HepG2 (cell line): ENCODE data around the gene TIMP4. TPM values are rescaled to one million over a fixed set of nuclear protein-coding genes. Genes with fewer than 3 reads are reported as not detected.

Source experiments
- ATAC-seq: fragments of 200-7000 bp; cut with Tn5 transposase; 3 replicates; pipeline ENCODE4 v1.9.1; 2020; ENCODE audit warnings: mild to moderate bottlenecking, moderate library complexity
- BruUV-seq: library from RNA; stranded (reverse); fragments of 400-500 nt; replicated peaks from 2 replicates; lab custom pipeline; 2021; lab: Mats Ljungman, UMichigan
- CTCF ChIA-PET: fragments of 300-600 bp; formaldehyde crosslinking; extraction: SDS; loops from one replicate; lab custom pipeline; 2021; ENCODE audit warnings: low total read pairs, inconsistent platforms, low intra/inter-chr PET ratio; lab: Yijun Ruan, JAX
- POLR2A ChIA-PET: fragments of 350-600 bp; sonication (Branson Sonifier 250); formaldehyde crosslinking; loops from one replicate; lab custom pipeline; 2020; ENCODE audit warnings: antibody characterized with exemption, inconsistent platforms; lab: Yijun Ruan, JAX
- DNase-seq: peaks from one replicate; pipeline ENCODE4 v3.0.0-alpha.2; 2015; ENCODE audit warnings: low spot score
- FAIRE-seq: peaks from 3 replicates; lab custom pipeline; 2011; peaks lifted over from hg19 to GRCh38; lab: Jason Lieb, UNC
- H2AFZ ChIP-seq: one replicate; pipeline ENCODE4 v1.6.1; 2011; ENCODE audit warnings: low read length, inconsistent platforms
- H3K27ac ChIP-seq: fragments of 300-600 bp; 3 replicates; pipeline ENCODE4 v1.8.0; 2011; ENCODE audit warnings: mixed run types, mild to moderate bottlenecking, mixed read lengths, low read length, inconsistent platforms; ENCODE audit not compliant: insufficient read depth; ENCODE audit errors: extremely low read length
- H3K27me3 ChIP-seq, 2 experiments: fragments of 200-600 bp in 1 of 2; 2 replicates in 1 of 2; 3 replicates in 1 of 2; pipeline versions ENCODE4 v1.6.0 to v1.8.0; 2011; ENCODE audit warnings: low read length in 2 of 2, mild to moderate bottlenecking in 2 of 2, moderate library complexity in 2 of 2, inconsistent platforms in 1 of 2; ENCODE audit not compliant: insufficient read depth in 2 of 2, control insufficient read depth in 1 of 2
- H3K36me3 ChIP-seq, 2 experiments: fragments of 200-600 bp in 1 of 2; replicated peaks in 1 of 2; 2 replicates in 1 of 2; 3 replicates in 1 of 2; pipeline versions ENCODE4 v1.5.1 to v1.8.0; 2011; ENCODE audit warnings: low read length in 2 of 2, inconsistent platforms in 1 of 2; ENCODE audit not compliant: insufficient read depth in 2 of 2, control insufficient read depth in 1 of 2
- H3K4me1 ChIP-seq: 2 replicates; pipeline ENCODE4 v1.5.1; 2012; ENCODE audit warnings: low read length, inconsistent platforms; ENCODE audit not compliant: insufficient read depth
- H3K4me2 ChIP-seq: 2 replicates; pipeline ENCODE4 v1.6.0; 2011; ENCODE audit warnings: low read depth, low read length, inconsistent platforms
- H3K4me3 ChIP-seq, 3 experiments: fragments of 200-600 bp in 1 of 3; sonication (generic), shearing (Covaris generic) in 1 of 3; replicated peaks in 1 of 3; 2 replicates each; pipeline ENCODE4 v1.5.1; 2011 to 2016; ENCODE audit warnings: low read length in 3 of 3, inconsistent platforms in 2 of 3, low read depth in 2 of 3, mild to moderate bottlenecking in 2 of 3, control low read depth in 1 of 3, mixed read lengths in 1 of 3; ENCODE audit not compliant: insufficient read depth in 1 of 3
- H3K79me2 ChIP-seq: one replicate; pipeline ENCODE4 v1.6.1; 2011; ENCODE audit warnings: low read length, inconsistent platforms; ENCODE audit not compliant: insufficient read depth
- H3K9ac ChIP-seq: 2 replicates; pipeline ENCODE4 v1.6.0; 2011; ENCODE audit warnings: mild to moderate bottlenecking, low read depth, low read length, inconsistent platforms; ENCODE audit not compliant: insufficient read depth
- H3K9me3 ChIP-seq: 2 replicates; pipeline ENCODE4 v1.5.1; 2012; ENCODE audit warnings: mild to moderate bottlenecking, low read length
- H4K20me1 ChIP-seq: 2 replicates; pipeline ENCODE4 v1.6.0; 2011; ENCODE audit warnings: inconsistent platforms, mild to moderate bottlenecking, low read length, moderate library complexity; ENCODE audit not compliant: insufficient read depth
- CEBPG ChIP-seq: IDR thresholded peaks from 2 replicates; pipeline ENCODE4 v1.6.1; 2016
- KLF15 ChIP-seq: sonication (generic); formaldehyde crosslinking; IDR thresholded peaks from 2 replicates; pipeline ENCODE4 v1.8.1; 2023; ENCODE audit warnings: borderline replicate concordance, mild to moderate bottlenecking, inconsistent platforms, missing genetic modification reagents, mixed read lengths
- RAD21 ChIP-seq: fragments of 450-650 bp; formaldehyde crosslinking; IDR thresholded peaks from 2 replicates; pipeline ENCODE4 v1.5.0; 2020; ENCODE audit warnings: mild to moderate bottlenecking
- SALL1 ChIP-seq: sonication (generic); formaldehyde crosslinking; IDR thresholded peaks from 2 replicates; pipeline ENCODE4 v1.8.0; 2022; ENCODE audit warnings: mild to moderate bottlenecking, missing genetic modification reagents
- SMC3 ChIP-seq: IDR thresholded peaks from 2 replicates; pipeline ENCODE4 v1.6.1; 2011; ENCODE audit warnings: low read length, improper control_type of control experiment
- SMYD3 ChIP-seq: sonication (generic); formaldehyde crosslinking; IDR thresholded peaks from 2 replicates; pipeline ENCODE4 v1.8.1; 2023; ENCODE audit warnings: mild to moderate bottlenecking, missing genetic modification reagents
- STAG1 ChIP-seq: sonication (generic); formaldehyde crosslinking; IDR thresholded peaks from 2 replicates; pipeline ENCODE4 v1.4.0; 2020; ENCODE audit warnings: missing genetic modification reagents
- SUZ12 ChIP-seq: fragments of 150-350 bp; IDR thresholded peaks from 2 replicates; pipeline ENCODE4 v1.6.1; 2014; ENCODE audit warnings: low read depth, low read length
- ZNF34 ChIP-seq: sonication (generic); formaldehyde crosslinking; IDR thresholded peaks from 2 replicates; pipeline ENCODE4 v1.4.0; 2020; ENCODE audit warnings: mild to moderate bottlenecking, missing genetic modification reagents, borderline replicate concordance
- ZNF446 ChIP-seq: sonication (generic); formaldehyde crosslinking; IDR thresholded peaks from 2 replicates; pipeline ENCODE4 v1.5.0; 2020; ENCODE audit warnings: mild to moderate bottlenecking, missing genetic modification reagents
- WGBS: methylation state at CpG from one replicate; pipeline ENCODE4 v1.1.6; 2017; ENCODE audit warnings: low lambda C conversion rate; 5-methylcytosine and 5-hydroxymethylcytosine counted together
- in situ Hi-C: cut with HindIII; loops from 2 replicates; pipeline ENCODE4 v1.10.0; 2017; ENCODE audit warnings: low pct_unique_long_range_greater_than_20kb; ENCODE audit not compliant: extremely low pct_ligation_motif_present
- intact Hi-C: fragments of 100-400 bp; cut with micrococcal nuclease; formaldehyde crosslinking; loops from one replicate; pipeline ENCODE4 v1.10.0; 2022; ENCODE audit not compliant: unreplicated experiment
- polyA plus RNA-seq, 8 experiments: library from polyadenylated mRNA; depleted of rRNA in 3 of 8; stranded (reverse) in 7 of 8; unstranded in 1 of 8; fragments of >200 nt; fragmentation: Illumina TruSeq in 4 of 8; extraction: Trizol in 4 of 8; gene quantifications; 2 replicates each; pipeline versions ENCODE4 v1.2.1 to v1.2.3, GENCODE V29; 2011 to 2016; ENCODE audit warnings: low read depth in 4 of 8, missing spikeins in 1 of 8, mixed read lengths in 1 of 8; ENCODE audit not compliant: insufficient read depth in 1 of 8
- total RNA-seq, 5 experiments: library from RNA; depleted of rRNA; stranded (reverse); fragments of >200 nt; fragmentation: Illumina TruSeq; extraction: Trizol; gene quantifications; 2 replicates each; pipeline ENCODE4 v1.2.3, GENCODE V29; 2016; ENCODE audit warnings: low read depth in 1 of 5
- TF ChIP-seq, protein P1 (sequence below): sonication (generic); formaldehyde crosslinking; IDR thresholded peaks from 2 replicates; pipeline ENCODE4 v1.5.0; 2020; ENCODE audit warnings: mild to moderate bottlenecking, missing genetic modification reagents, moderate library complexity
- TF ChIP-seq, protein P2 (sequence below): sonication (generic); formaldehyde crosslinking; IDR thresholded peaks from 2 replicates; pipeline ENCODE4 v1.4.0; 2020; ENCODE audit warnings: missing genetic modification reagents
- TF ChIP-seq, protein P3 (sequence below): sonication (generic); formaldehyde crosslinking; IDR thresholded peaks from 2 replicates; pipeline ENCODE4 v1.5.1; 2020; ENCODE audit warnings: mild to moderate bottlenecking, moderate library complexity, missing genetic modification reagents
- TF ChIP-seq, protein P4 (sequence below): sonication (generic); formaldehyde crosslinking; IDR thresholded peaks from 2 replicates; pipeline ENCODE4 v1.4.0; 2020; ENCODE audit warnings: missing genetic modification reagents

TIMP4 gene
- total and polyA plus RNA-seq, 2 of the 13 experiments (the other 11 are each of a cell fraction or from before 2014, with no cell fraction given): 0.05 to 0.07 TPM

DNA sequence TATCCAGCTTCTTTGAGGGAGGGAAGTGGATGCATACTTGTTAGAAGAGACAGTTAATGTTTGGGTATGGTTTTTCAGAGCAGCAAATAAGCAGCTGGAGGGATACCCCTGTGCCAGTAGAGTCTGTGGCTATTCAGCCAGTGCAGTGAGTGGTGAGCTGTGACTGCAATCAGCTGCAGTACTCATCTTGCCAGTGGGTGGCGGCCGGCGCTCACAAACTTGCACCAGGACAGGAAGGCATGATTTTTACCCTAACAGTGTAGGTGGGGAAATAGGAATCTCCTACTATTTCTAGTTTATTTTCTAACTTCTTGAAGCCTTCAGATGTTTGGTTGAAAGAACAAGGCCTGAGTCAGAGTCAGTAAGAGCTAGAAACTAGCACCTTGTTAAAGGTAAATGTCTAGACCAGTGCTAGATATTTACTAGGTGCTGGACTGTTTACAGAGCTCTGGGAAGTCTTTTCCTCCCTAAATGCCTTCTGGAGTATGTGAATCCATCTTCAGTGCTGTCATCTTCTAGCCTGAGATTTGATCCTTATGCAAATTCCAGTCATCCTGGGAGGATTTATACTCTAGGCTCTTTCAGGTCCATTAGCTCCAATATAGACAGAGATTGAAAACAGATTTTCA lies 23.6 kb downstream of the TIMP4 start:
- H3K36me3 ChIP-seq: no peaks in the 10 kb centered on the region
- BruUV-seq: no TSS peak
- H3K9ac ChIP-seq: no peak overlapping the region
- ChIA-PET POLR2A (interaction anchor here (0.8 to 1.0 kb wide), 2 partner anchors 341 to 345 kb away, joined by 3 read pairs; no protein-coding TSS in a partner anchor), CTCF (interaction anchor here (1.0 to 3.3 kb wide), 4 partner anchors 41 to 345 kb away, joined by 3 to 33 read pairs (median 9); no protein-coding TSS in a partner anchor)
- intact Hi-C loops (loop anchor here (1.0 to 5.0 kb wide), 3 partner anchors 41 to 587 kb away; no protein-coding TSS in a partner anchor), in situ Hi-C loops (loop anchor here (5.0 kb wide), 2 partner anchors 42 to 342 kb away; no protein-coding TSS in a partner anchor)
- H3K4me1 ChIP-seq: no peaks in the 10 kb centered on the region
- ATAC-seq (peak; percentile 99), FAIRE-seq (peak; percentile 65), DNase-seq (peak; percentile 43)
- H4K20me1 ChIP-seq: no peaks in the 10 kb centered on the region
- 0% methylated on average over 3 of the region's 3 CpGs for WGBS
- H3K27ac ChIP-seq: no peak overlapping the region
- no peak overlapping the region for H3K4me2 ChIP-seq
- no peaks in the 10 kb centered on the region for H3K79me2 ChIP-seq
- H3K9me3 ChIP-seq: no peaks in the 10 kb centered on the region
- H2AFZ ChIP-seq: no peak overlapping the region
- no peak overlapping the region for H3K4me3 ChIP-seq
- H3K27me3 ChIP-seq: no peaks in the 10 kb centered on the region
- no peak for TF ChIP-seq ZNF446 (CRISPR knock-in tag)
- no peak for TF ChIP-seq ZNF34
- TF ChIP-seq, protein P1, sequence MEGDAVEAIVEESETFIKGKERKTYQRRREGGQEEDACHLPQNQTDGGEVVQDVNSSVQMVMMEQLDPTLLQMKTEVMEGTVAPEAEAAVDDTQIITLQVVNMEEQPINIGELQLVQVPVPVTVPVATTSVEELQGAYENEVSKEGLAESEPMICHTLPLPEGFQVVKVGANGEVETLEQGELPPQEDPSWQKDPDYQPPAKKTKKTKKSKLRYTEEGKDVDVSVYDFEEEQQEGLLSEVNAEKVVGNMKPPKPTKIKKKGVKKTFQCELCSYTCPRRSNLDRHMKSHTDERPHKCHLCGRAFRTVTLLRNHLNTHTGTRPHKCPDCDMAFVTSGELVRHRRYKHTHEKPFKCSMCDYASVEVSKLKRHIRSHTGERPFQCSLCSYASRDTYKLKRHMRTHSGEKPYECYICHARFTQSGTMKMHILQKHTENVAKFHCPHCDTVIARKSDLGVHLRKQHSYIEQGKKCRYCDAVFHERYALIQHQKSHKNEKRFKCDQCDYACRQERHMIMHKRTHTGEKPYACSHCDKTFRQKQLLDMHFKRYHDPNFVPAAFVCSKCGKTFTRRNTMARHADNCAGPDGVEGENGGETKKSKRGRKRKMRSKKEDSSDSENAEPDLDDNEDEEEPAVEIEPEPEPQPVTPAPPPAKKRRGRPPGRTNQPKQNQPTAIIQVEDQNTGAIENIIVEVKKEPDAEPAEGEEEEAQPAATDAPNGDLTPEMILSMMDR (CRISPR knock-in tag): peak; percentile 90
- TF ChIP-seq STAG1 (CRISPR knock-in tag): peak; percentile 95
- TF ChIP-seq, protein P2, sequence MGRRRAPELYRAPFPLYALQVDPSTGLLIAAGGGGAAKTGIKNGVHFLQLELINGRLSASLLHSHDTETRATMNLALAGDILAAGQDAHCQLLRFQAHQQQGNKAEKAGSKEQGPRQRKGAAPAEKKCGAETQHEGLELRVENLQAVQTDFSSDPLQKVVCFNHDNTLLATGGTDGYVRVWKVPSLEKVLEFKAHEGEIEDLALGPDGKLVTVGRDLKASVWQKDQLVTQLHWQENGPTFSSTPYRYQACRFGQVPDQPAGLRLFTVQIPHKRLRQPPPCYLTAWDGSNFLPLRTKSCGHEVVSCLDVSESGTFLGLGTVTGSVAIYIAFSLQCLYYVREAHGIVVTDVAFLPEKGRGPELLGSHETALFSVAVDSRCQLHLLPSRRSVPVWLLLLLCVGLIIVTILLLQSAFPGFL (CRISPR knock-in tag): no peak
- TF ChIP-seq SUZ12: no peak
- peak; percentile 87 for TF ChIP-seq SMC3
- TF ChIP-seq RAD21: peak; percentile 79
- TF ChIP-seq SALL1 (CRISPR knock-in tag): 0 out of 2 replicates have a peak, but pooled peaks have one; percentile 24
- TF ChIP-seq, protein P3, sequence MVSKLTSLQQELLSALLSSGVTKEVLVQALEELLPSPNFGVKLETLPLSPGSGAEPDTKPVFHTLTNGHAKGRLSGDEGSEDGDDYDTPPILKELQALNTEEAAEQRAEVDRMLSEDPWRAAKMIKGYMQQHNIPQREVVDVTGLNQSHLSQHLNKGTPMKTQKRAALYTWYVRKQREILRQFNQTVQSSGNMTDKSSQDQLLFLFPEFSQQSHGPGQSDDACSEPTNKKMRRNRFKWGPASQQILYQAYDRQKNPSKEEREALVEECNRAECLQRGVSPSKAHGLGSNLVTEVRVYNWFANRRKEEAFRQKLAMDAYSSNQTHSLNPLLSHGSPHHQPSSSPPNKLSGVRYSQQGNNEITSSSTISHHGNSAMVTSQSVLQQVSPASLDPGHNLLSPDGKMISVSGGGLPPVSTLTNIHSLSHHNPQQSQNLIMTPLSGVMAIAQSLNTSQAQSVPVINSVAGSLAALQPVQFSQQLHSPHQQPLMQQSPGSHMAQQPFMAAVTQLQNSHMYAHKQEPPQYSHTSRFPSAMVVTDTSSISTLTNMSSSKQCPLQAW (CRISPR knock-in tag): no peak
- 0 out of 2 replicates have a peak, but pooled peaks have one; percentile 12 for TF ChIP-seq CEBPG (CRISPR knock-in tag)
- TF ChIP-seq, protein P4, sequence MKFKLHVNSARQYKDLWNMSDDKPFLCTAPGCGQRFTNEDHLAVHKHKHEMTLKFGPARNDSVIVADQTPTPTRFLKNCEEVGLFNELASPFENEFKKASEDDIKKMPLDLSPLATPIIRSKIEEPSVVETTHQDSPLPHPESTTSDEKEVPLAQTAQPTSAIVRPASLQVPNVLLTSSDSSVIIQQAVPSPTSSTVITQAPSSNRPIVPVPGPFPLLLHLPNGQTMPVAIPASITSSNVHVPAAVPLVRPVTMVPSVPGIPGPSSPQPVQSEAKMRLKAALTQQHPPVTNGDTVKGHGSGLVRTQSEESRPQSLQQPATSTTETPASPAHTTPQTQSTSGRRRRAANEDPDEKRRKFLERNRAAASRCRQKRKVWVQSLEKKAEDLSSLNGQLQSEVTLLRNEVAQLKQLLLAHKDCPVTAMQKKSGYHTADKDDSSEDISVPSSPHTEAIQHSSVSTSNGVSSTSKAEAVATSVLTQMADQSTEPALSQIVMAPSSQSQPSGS (CRISPR knock-in tag): no peak
- no peak for TF ChIP-seq KLF15 (CRISPR knock-in tag)
- no peak for TF ChIP-seq SMYD3 (CRISPR knock-in tag)
